ENCODE measurements around the gene DDX1. TPM values are rescaled to one million over a fixed set of nuclear protein-coding genes. Genes with fewer than 3 reads are reported as not detected.

Gene DDX1
- total and polyA plus RNA-seq, 9 of the 15 experiments (the other 6 are each of a cell fraction or from before 2014, with no cell fraction given): 116 to 277 (median 232) TPM

DNA sequence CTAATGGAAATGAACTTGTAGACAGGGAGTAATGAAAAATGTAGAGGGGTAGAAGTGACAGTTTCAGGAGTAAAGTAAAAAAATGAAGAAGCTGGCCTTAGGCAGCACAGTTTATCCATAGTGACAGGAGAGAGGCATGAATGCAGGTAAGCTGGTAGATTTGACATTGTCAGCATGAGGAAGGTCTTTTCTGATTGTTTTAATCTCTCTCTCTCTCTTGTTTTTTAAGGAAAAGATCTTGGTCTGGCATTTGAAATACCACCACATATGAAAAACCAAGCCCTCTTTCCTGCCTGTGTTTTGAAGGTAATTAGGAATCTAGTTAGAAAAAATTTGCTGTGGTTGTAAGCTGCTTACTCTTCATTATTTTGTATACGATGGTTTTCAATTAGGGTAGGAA, 14.1 kb downstream of the DDX1 start:
- POLR2A ChIA-PET: no interaction called here

More for the DNA sequence above, 14.1 kb downstream of the DDX1 start:
- in situ Hi-C loops (cut with MboI) (no loop called here), intact Hi-C loops (cut with micrococcal nuclease) (no loop called here)
- no peaks in the 10 kb centered on the region for H4K20me1 ChIP-seq (replicated peaks; ENCODE audit: control insufficient read depth, insufficient read depth, low read length)
- CTCF ChIA-PET (ENCODE audit: low intra/inter-chr PET ratio): no interaction called here
- BruUV-seq (replicated peaks): no TSS peak
- no peak overlapping the region for H2AFZ ChIP-seq (ENCODE audit: low read depth, low read length)
- H3K9me3 ChIP-seq (replicated peaks; ENCODE audit: control insufficient read depth, insufficient read depth, low read depth, low read length): no peaks in the 10 kb centered on the region
- TF ChIP-seq SRSF1 (IDR thresholded peaks at IDR 0.05; ENCODE audit: low read depth, low read length): no peak
- TF ChIP-seq NCOA1 (IDR thresholded peaks at IDR 0.05; ENCODE audit: low read depth): no peak
- TF ChIP-seq PML (IDR thresholded peaks at IDR 0.05; ENCODE audit: low read length): no peak
- no peak for TF ChIP-seq MTA1 (IDR thresholded peaks at IDR 0.05; ENCODE audit: borderline replicate concordance)
- TF ChIP-seq, protein P1, sequence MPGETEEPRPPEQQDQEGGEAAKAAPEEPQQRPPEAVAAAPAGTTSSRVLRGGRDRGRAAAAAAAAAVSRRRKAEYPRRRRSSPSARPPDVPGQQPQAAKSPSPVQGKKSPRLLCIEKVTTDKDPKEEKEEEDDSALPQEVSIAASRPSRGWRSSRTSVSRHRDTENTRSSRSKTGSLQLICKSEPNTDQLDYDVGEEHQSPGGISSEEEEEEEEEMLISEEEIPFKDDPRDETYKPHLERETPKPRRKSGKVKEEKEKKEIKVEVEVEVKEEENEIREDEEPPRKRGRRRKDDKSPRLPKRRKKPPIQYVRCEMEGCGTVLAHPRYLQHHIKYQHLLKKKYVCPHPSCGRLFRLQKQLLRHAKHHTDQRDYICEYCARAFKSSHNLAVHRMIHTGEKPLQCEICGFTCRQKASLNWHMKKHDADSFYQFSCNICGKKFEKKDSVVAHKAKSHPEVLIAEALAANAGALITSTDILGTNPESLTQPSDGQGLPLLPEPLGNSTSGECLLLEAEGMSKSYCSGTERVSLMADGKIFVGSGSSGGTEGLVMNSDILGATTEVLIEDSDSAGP (CRISPR knock-in tag; IDR thresholded peaks at IDR 0.05): no peak
- no peak for TF ChIP-seq CUX1 (CRISPR knock-in tag; IDR thresholded peaks at IDR 0.05)
- TF ChIP-seq ZNF584 (CRISPR knock-in tag; IDR thresholded peaks at IDR 0.05; ENCODE audit: low read depth): no peak
- no peak for TF ChIP-seq GTF2B (IDR thresholded peaks at IDR 0.05; ENCODE audit: extremely low read depth, insufficient read length)
- no peak for TF ChIP-seq RNF2 (IDR thresholded peaks at IDR 0.05)
- 89% methylated on average over 1 of the region's 1 CpG for WGBS (ENCODE audit: insufficient coverage, low coverage, missing lambda C conversion rate)
- no peaks in the 10 kb centered on the region; the same call in 2 of the 3 replicates for H3K79me2 ChIP-seq (ENCODE audit: control insufficient read depth, insufficient read depth, low read length)
- DNase-seq (ENCODE audit: extremely low read depth in 1 of 4, low spot score in 3 of 4): no peak
- H3K4me3 ChIP-seq: no peak overlapping the region
- no peak overlapping the region for H3K9ac ChIP-seq (ENCODE audit: insufficient read depth in 1 of 2, low read depth in 2 of 2, low read length in 2 of 2)
- no peaks in the 10 kb centered on the region for H3K4me1 ChIP-seq (replicated peaks in 1 of 2; ENCODE audit: control insufficient read depth in 2 of 2, insufficient read depth in 2 of 2, low read length in 2 of 2)
- H3K4me2 ChIP-seq (ENCODE audit: insufficient read depth, low read length): no peak overlapping the region
- no peaks in the 10 kb centered on the region for H3K9me1 ChIP-seq (ENCODE audit: control insufficient read depth, insufficient read depth, low read length)
- no peak overlapping the region for H3K27ac ChIP-seq (ENCODE audit: extremely low read depth, low read depth, low read length)
- H3K27me3 ChIP-seq (ENCODE audit: control insufficient read depth in 2 of 2, insufficient read depth in 2 of 2, low read length in 2 of 2): no peaks in the 10 kb centered on the region
- FAIRE-seq: no peak
- ATAC-seq: no peak
- H3K36me3 ChIP-seq (ENCODE audit: control insufficient read depth, insufficient read depth, low read length): peaks cover 99% of the 10 kb centered on the region

Data from K562 (cell line).